ENCODE data around the gene USP32. TPM values are rescaled to one million over a fixed set of nuclear protein-coding genes. Genes with fewer than 3 reads are reported as not detected.
"Not testable (repeated sequence)": the region's sequence is repeated elsewhere in the genome, so short reads cannot be mapped to it uniquely, and the experiment has no call there.

Gene USP32
- polyA plus RNA-seq, 1 experiment, result 40.7 TPM

DNA sequence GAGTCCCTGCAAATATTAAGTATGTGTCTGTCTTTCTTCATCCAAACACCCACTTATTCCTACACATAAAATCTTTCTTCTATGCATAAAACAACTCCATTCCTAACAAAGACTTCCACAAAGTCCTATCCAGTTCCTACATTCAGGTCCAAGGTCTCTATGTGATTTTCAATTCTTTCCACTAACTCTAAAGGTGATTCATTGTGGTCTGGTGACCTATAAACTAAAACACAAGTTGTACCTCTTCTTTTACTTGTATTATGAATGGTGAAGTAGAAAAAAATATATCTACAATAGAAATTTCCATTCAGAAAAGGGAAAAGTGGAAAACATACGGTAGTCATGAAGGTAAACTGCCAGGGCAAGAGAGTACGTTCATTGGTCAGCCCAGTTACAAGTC lies 56.6 kb downstream of the USP32 start:
- TF ChIP-seq, protein P1, sequence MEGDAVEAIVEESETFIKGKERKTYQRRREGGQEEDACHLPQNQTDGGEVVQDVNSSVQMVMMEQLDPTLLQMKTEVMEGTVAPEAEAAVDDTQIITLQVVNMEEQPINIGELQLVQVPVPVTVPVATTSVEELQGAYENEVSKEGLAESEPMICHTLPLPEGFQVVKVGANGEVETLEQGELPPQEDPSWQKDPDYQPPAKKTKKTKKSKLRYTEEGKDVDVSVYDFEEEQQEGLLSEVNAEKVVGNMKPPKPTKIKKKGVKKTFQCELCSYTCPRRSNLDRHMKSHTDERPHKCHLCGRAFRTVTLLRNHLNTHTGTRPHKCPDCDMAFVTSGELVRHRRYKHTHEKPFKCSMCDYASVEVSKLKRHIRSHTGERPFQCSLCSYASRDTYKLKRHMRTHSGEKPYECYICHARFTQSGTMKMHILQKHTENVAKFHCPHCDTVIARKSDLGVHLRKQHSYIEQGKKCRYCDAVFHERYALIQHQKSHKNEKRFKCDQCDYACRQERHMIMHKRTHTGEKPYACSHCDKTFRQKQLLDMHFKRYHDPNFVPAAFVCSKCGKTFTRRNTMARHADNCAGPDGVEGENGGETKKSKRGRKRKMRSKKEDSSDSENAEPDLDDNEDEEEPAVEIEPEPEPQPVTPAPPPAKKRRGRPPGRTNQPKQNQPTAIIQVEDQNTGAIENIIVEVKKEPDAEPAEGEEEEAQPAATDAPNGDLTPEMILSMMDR (IDR thresholded peaks at IDR 0.05; ENCODE audit: low read depth, low read length), result no peak
- Histone ChIP-seq H3K4me3 (ENCODE audit: low read depth, low read length) (no peak overlapping the region), H3K27ac (ENCODE audit: low read depth, low read length) (no peak overlapping the region), H3K9me3 (ENCODE audit: control insufficient read depth, insufficient read depth, low read length) (no peaks in the 10 kb centered on the region), H3K27me3 (ENCODE audit: control insufficient read depth, insufficient read depth, low read length) (no peaks in the 10 kb centered on the region)
- POLR2A ChIA-PET, result no interaction called here
- CTCF ChIA-PET, result no interaction called here
- no peak for DNase-seq (ENCODE audit: low read depth, low spot score)

- ChIA-PET CTCF (no interaction called here), POLR2A (no interaction called here)
- Histone ChIP-seq H3K9me3 (ENCODE audit: control insufficient read depth, insufficient read depth, low read length) (peaks cover 2% of the 10 kb centered on the region), H3K27ac (ENCODE audit: low read depth, low read length) (no peak overlapping the region), H3K27me3 (ENCODE audit: control insufficient read depth, insufficient read depth, low read length) (no peaks in the 10 kb centered on the region), H3K4me3 (ENCODE audit: low read depth, low read length) (no peak overlapping the region)
- TF ChIP-seq, protein P1 (IDR thresholded peaks at IDR 0.05; ENCODE audit: low read depth, low read length), result no peak
- no peak for DNase-seq (ENCODE audit: low read depth, low spot score)
These were observed 58.3 kb downstream of the USP32 start for GRCh38 chr17:60333628-60334031.

- DNase-seq (ENCODE audit: low read depth, low spot score); CTCF ChIA-PET; H3K27me3 ChIP-seq (ENCODE audit: control insufficient read depth, insufficient read depth, low read length); H3K4me3 ChIP-seq (ENCODE audit: low read depth, low read length); H3K27ac ChIP-seq (ENCODE audit: low read depth, low read length); H3K9me3 ChIP-seq (ENCODE audit: control insufficient read depth, insufficient read depth, low read length); POLR2A ChIA-PET: not testable (repeated sequence)
These were observed 58.9 kb downstream of the USP32 start for GRCh38 chr17:60333072-60333471.

- H3K9me3 ChIP-seq (ENCODE audit: control insufficient read depth, insufficient read depth, low read length), result peaks cover 12% of the 10 kb centered on the region
- H3K4me3 ChIP-seq (ENCODE audit: low read depth, low read length), result no peak overlapping the region
- H3K27me3 ChIP-seq (ENCODE audit: control insufficient read depth, insufficient read depth, low read length), result no peaks in the 10 kb centered on the region
- TF ChIP-seq, protein P1 (IDR thresholded peaks at IDR 0.05; ENCODE audit: low read depth, low read length), result no peak
- no peak overlapping the region for H3K27ac ChIP-seq (ENCODE audit: low read depth, low read length)
- ChIA-PET CTCF (no interaction called here), POLR2A (no interaction called here)
- no peak for DNase-seq (ENCODE audit: low read depth, low spot score)
These were observed 59.4 kb downstream of the USP32 start for GRCh38 chr17:60332574-60332973.

- ChIA-PET POLR2A (no interaction called here), CTCF (no interaction called here)
- Histone ChIP-seq H3K27ac (ENCODE audit: low read depth, low read length) (no peak overlapping the region), H3K4me3 (ENCODE audit: low read depth, low read length) (no peak overlapping the region), H3K27me3 (ENCODE audit: control insufficient read depth, insufficient read depth, low read length) (no peaks in the 10 kb centered on the region), H3K9me3 (ENCODE audit: control insufficient read depth, insufficient read depth, low read length) (peaks cover 15% of the 10 kb centered on the region)
- TF ChIP-seq, protein P1 (IDR thresholded peaks at IDR 0.05; ENCODE audit: low read depth, low read length), result no peak
- DNase-seq (ENCODE audit: low read depth, low spot score), result no peak
These were observed 61.2 kb downstream of the USP32 start for GRCh38 chr17:60330731-60331130.

- peaks cover 15% of the 10 kb centered on the region for H3K9me3 ChIP-seq (ENCODE audit: control insufficient read depth, insufficient read depth, low read length)
- DNase-seq (ENCODE audit: low read depth, low spot score), result no peak
- H3K27ac ChIP-seq (ENCODE audit: low read depth, low read length), result no peak overlapping the region
- ChIA-PET POLR2A (no interaction called here), CTCF (no interaction called here)
- H3K27me3 ChIP-seq (ENCODE audit: control insufficient read depth, insufficient read depth, low read length), result no peaks in the 10 kb centered on the region
- H3K4me3 ChIP-seq (ENCODE audit: low read depth, low read length), result no peak overlapping the region
- TF ChIP-seq, protein P1 (IDR thresholded peaks at IDR 0.05; ENCODE audit: low read depth, low read length), result no peak
These were observed 63.3 kb downstream of the USP32 start for GRCh38 chr17:60328679-60329078.

All from AG04450 (cell line).